Sigmoid colon (tissue), 7 donors: ENCODE results near the gene ENDOV. TPM values are rescaled to one million over a fixed set of nuclear protein-coding genes. Genes with fewer than 3 reads are reported as not detected.

Source experiments
- DNase-seq: peaks from one replicate; pipeline ENCODE4 v3.0.0-alpha.2; 2019
- H3K27ac ChIP-seq, 4 donors: fragments of 200-600 bp; sonication (generic); one replicate each; pipeline ENCODE4 v1.5.1; 2016 to 2019; ENCODE audit warnings: mild to moderate bottlenecking in 1 of 4
- H3K27me3 ChIP-seq, 3 donors: fragments of 200-600 bp; sonication (generic); one replicate each; pipeline ENCODE4 v1.5.1; 2019; ENCODE audit warnings: mild to moderate bottlenecking in 1 of 3
- H3K36me3 ChIP-seq, 4 donors: fragments of 200-600 bp; sonication (generic); one replicate each; pipeline ENCODE4 v1.5.1; 2016 to 2019
- H3K4me1 ChIP-seq, 4 donors: fragments of 200-600 bp; sonication (generic); one replicate each; pipeline ENCODE4 v1.5.1; 2017 to 2019
- H3K4me3 ChIP-seq, 4 donors: fragments of 200-600 bp; sonication (generic); one replicate each; pipeline ENCODE4 v1.5.1; 2017 to 2019; ENCODE audit warnings: mild to moderate bottlenecking in 2 of 4, moderate library complexity in 1 of 4
- H3K9me3 ChIP-seq, 4 donors: fragments of 200-600 bp in 3 of 4; sonication (generic) in 3 of 4; one replicate each; pipeline versions ENCODE4 v1.5.1 to v1.6.1; 2013 to 2019
- CTCF ChIP-seq, 4 experiments: fragments of 450-650 bp in 3 of 4; fragments of 200-600 bp in 1 of 4; IDR thresholded peaks; one replicate each; pipeline ENCODE4 v1.5.1; 2016 to 2019; ENCODE audit warnings: antibody characterized with exemption in 4 of 4, mild to moderate bottlenecking in 3 of 4, moderate library complexity in 2 of 4
- EP300 ChIP-seq, 4 donors: sonication (generic); formaldehyde crosslinking; IDR thresholded peaks; one replicate each; pipeline ENCODE4 v1.6.1; 2017; ENCODE audit warnings: antibody characterized with exemption in 4 of 4
- POLR2A ChIP-seq, 2 donors: fragments of 450-650 bp; IDR thresholded peaks; one replicate each; pipeline ENCODE4 v1.6.1; 2016; ENCODE audit warnings: antibody characterized with exemption in 2 of 2, mild to moderate bottlenecking in 2 of 2, moderate library complexity in 2 of 2
- POLR2AphosphoS5 ChIP-seq, 4 donors: sonication (generic); formaldehyde crosslinking; IDR thresholded peaks; one replicate each; pipeline ENCODE4 v1.6.1; 2017; ENCODE audit warnings: antibody characterized with exemption in 4 of 4
- WGBS, 2 donors: extraction: QIAGEN DNeasy Blood & Tissue Kit; methylation state at CpG; one replicate each; pipeline ENCODE4 v1.1.7; 2013; 5-methylcytosine and 5-hydroxymethylcytosine counted together
- intact Hi-C: fragments of 100-400 bp; cut with DNase I; formaldehyde crosslinking; loops from one replicate; pipeline ENCODE4 v1.15.1; 2023
- polyA plus RNA-seq, 3 donors: library from polyadenylated mRNA; stranded (reverse); fragments of 200-250 nt; gene quantifications; one replicate each; pipeline ENCODE4 v1.2.3, GENCODE V29; 2013
- total RNA-seq, 4 donors: library from RNA; depleted of rRNA; stranded (reverse); fragments of >200 nt; gene quantifications; one replicate each; pipeline ENCODE4 v1.1.0, GENCODE V29; 2016
- donor health status: healthy with polysubstance abuse.
- donor health status: Bipolar disorder and iron deficiency.
- donor health status: healthy.

ENDOV gene
- total and polyA plus RNA-seq, 7 donors: 9.5 to 23.5 (median 17.4) TPM

GRCh38 chr17:80445007-80445725, 30.2 kb downstream of the ENDOV start:
- intact Hi-C loops: no loop called here
- H3K27me3 ChIP-seq: no peaks in the 10 kb centered on the region
- no peak for DNase-seq

GRCh38 chr17:80445726-80446110, 30.8 kb downstream of the ENDOV start:
- 85 to 87% methylated on average over 10 of the region's 10 CpGs for WGBS, 2 donors
- TF ChIP-seq POLR2A (IDR thresholded peaks at IDR 0.05) (no peak), EP300 (IDR thresholded peaks at IDR 0.05) (no peak), POLR2AphosphoS5 (IDR thresholded peaks at IDR 0.05) (no peak), CTCF (IDR thresholded peaks at IDR 0.05) (no peak)
- no peaks in the 10 kb centered on the region for H3K27me3 ChIP-seq

More at GRCh38 chr17:80445007-80445725, 30.2 kb downstream of the ENDOV start:
- TF ChIP-seq POLR2A (IDR thresholded peaks at IDR 0.05) (no peak), POLR2AphosphoS5 (IDR thresholded peaks at IDR 0.05) (no peak), EP300 (IDR thresholded peaks at IDR 0.05) (no peak), CTCF (IDR thresholded peaks at IDR 0.05) (no peak)
- Histone ChIP-seq H3K4me1 (peaks cover 0 to 9% (median 6%) of the 10 kb centered on the region in 4 donors), H3K4me3 (no peak overlapping the region), H3K36me3 (no peaks in the 10 kb centered on the region), H3K9me3 (no peaks in the 10 kb centered on the region), H3K27ac (no peak overlapping the region)
- 75 to 84% methylated on average over 26 of the region's 26 CpGs for WGBS, 2 donors

GRCh38 chr17:80446645-80447405, 31.9 kb downstream of the ENDOV start:
- Histone ChIP-seq H3K9me3 (no peaks in the 10 kb centered on the region), H3K27ac (no peak overlapping the region), H3K27me3 (no peaks in the 10 kb centered on the region), H3K4me1 (peaks cover 0 to 20% (median 17%) of the 10 kb centered on the region in 4 donors), H3K4me3 (no peak overlapping the region), H3K36me3 (no peaks in the 10 kb centered on the region)
- TF ChIP-seq POLR2A (IDR thresholded peaks at IDR 0.05): no peak
- TF ChIP-seq POLR2AphosphoS5 (IDR thresholded peaks at IDR 0.05): no peak
- TF ChIP-seq EP300 (IDR thresholded peaks at IDR 0.05): no peak
- TF ChIP-seq CTCF (IDR thresholded peaks at IDR 0.05): no peak
- WGBS, 2 donors: 80% methylated on average over 12 of the region's 12 CpGs
- no peak for DNase-seq
- intact Hi-C loops: no loop called here

More at GRCh38 chr17:80445726-80446110, 30.8 kb downstream of the ENDOV start:
- DNase-seq: no peak
- H3K4me3 ChIP-seq: no peak overlapping the region
- no peaks in the 10 kb centered on the region for H3K36me3 ChIP-seq
- H3K4me1 ChIP-seq: peaks cover 0 to 14% (median 12%) of the 10 kb centered on the region in 4 donors
- no peaks in the 10 kb centered on the region for H3K9me3 ChIP-seq
- intact Hi-C loops: no loop called here
- no peak overlapping the region for H3K27ac ChIP-seq

GRCh38 chr17:80447790-80448189, 32.8 kb downstream of the ENDOV start:
- DNase-seq: no peak
- 80 to 87% methylated on average over 4 of the region's 4 CpGs for WGBS, 2 donors
- intact Hi-C loops: no loop called here
- H3K27ac ChIP-seq: no peak overlapping the region
- no peaks in the 10 kb centered on the region for H3K36me3 ChIP-seq
- no peak overlapping the region for H3K4me3 ChIP-seq
- TF ChIP-seq EP300 (IDR thresholded peaks at IDR 0.05) (no peak), POLR2A (IDR thresholded peaks at IDR 0.05) (no peak), CTCF (IDR thresholded peaks at IDR 0.05) (no peak), POLR2AphosphoS5 (IDR thresholded peaks at IDR 0.05) (no peak)
- no peaks in the 10 kb centered on the region for H3K27me3 ChIP-seq
- peaks cover 0 to 20% (median 17%) of the 10 kb centered on the region in 4 donors for H3K4me1 ChIP-seq
- no peaks in the 10 kb centered on the region for H3K9me3 ChIP-seq
